ENCODE measurements around the gene ATAD3B. TPM values are rescaled to one million over a fixed set of nuclear protein-coding genes. Genes with fewer than 3 reads are reported as not detected.

The ATAD3B gene
- total and polyA plus RNA-seq, 2 donors (not counting 3 experiments of a cell fraction or from before 2014, with no cell fraction given): 20.5 to 48.2 TPM

GRCh38 chr1:1438531-1439381 is 32.8 kb upstream of the ATAD3B start:
- Histone ChIP-seq H3K27me3 (ENCODE audit: control insufficient read depth in 2 of 2, insufficient read depth in 2 of 2, low read length in 2 of 2) (no peaks in the 10 kb centered on the region), H3K4me3 (replicated peaks in 1 of 3; ENCODE audit: insufficient read depth in 1 of 3, low read depth in 1 of 3, low read length in 3 of 3) (no peak overlapping the region), H3K27ac (ENCODE audit: insufficient read depth, low read depth, low read length) (no peak overlapping the region), H3K4me2 (ENCODE audit: insufficient read depth, low read length) (no peak overlapping the region), H3K79me2 (ENCODE audit: control insufficient read depth, insufficient read depth, low read length) (no peaks in the 10 kb centered on the region), H3K4me1 (ENCODE audit: control insufficient read depth, extremely low read depth, insufficient read depth, low read length) (peaks cover 8% of the 10 kb centered on the region), H4K20me1 (replicated peaks; ENCODE audit: control insufficient read depth, extremely low read depth, insufficient read depth, low read length) (no peaks in the 10 kb centered on the region), H3K9ac (replicated peaks; ENCODE audit: extremely low read depth, insufficient read depth, low read length) (no peak overlapping the region), H3K9me3 (replicated peaks; ENCODE audit: control insufficient read depth, insufficient read depth, low read length) (no peaks in the 10 kb centered on the region), H3K36me3 (ENCODE audit: control insufficient read depth in 2 of 2, extremely low read depth in 1 of 2, insufficient read depth in 2 of 2, low read length in 2 of 2) (no peaks in the 10 kb centered on the region), H2AFZ (ENCODE audit: low read depth, low read length) (no peak overlapping the region), H3K9me1 (replicated peaks; ENCODE audit: control insufficient read depth, extremely low read depth, insufficient read depth, low read length) (no peaks in the 10 kb centered on the region)
- no TSS peak for BruUV-seq (replicated peaks)
- TF ChIP-seq, protein P1, sequence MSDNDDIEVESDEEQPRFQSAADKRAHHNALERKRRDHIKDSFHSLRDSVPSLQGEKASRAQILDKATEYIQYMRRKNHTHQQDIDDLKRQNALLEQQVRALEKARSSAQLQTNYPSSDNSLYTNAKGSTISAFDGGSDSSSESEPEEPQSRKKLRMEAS (IDR thresholded peaks at IDR 0.05; ENCODE audit: insufficient read depth, insufficient read length): no peak
- TF ChIP-seq MYC (IDR thresholded peaks at IDR 0.05; ENCODE audit: low read depth, low read length) (no peak), POLR2AphosphoS5 (IDR thresholded peaks at IDR 0.05; ENCODE audit: insufficient read depth, low read depth, low read length) (no peak), FOS (IDR thresholded peaks at IDR 0.05; ENCODE audit: borderline replicate concordance, insufficient read depth, low read length) (no peak), JUN (IDR thresholded peaks at IDR 0.05; ENCODE audit: borderline replicate concordance, insufficient read depth, insufficient read length, low read depth) (no peak), EZH2 (IDR thresholded peaks at IDR 0.05; ENCODE audit: borderline replicate concordance, low read depth, low read length, severe bottlenecking) (no peak), GATA2 (IDR thresholded peaks at IDR 0.05; ENCODE audit: insufficient read depth, insufficient read length, low read depth, low read length) (no peak), POLR2A (IDR thresholded peaks at IDR 0.05; ENCODE audit: low read depth, low read length) (no peak)
- TF ChIP-seq, protein P2, sequence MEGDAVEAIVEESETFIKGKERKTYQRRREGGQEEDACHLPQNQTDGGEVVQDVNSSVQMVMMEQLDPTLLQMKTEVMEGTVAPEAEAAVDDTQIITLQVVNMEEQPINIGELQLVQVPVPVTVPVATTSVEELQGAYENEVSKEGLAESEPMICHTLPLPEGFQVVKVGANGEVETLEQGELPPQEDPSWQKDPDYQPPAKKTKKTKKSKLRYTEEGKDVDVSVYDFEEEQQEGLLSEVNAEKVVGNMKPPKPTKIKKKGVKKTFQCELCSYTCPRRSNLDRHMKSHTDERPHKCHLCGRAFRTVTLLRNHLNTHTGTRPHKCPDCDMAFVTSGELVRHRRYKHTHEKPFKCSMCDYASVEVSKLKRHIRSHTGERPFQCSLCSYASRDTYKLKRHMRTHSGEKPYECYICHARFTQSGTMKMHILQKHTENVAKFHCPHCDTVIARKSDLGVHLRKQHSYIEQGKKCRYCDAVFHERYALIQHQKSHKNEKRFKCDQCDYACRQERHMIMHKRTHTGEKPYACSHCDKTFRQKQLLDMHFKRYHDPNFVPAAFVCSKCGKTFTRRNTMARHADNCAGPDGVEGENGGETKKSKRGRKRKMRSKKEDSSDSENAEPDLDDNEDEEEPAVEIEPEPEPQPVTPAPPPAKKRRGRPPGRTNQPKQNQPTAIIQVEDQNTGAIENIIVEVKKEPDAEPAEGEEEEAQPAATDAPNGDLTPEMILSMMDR (IDR thresholded peaks at IDR 0.05; ENCODE audit: extremely low read depth in 1 of 2, insufficient read depth in 1 of 2, low read depth in 1 of 2, low read length in 2 of 2): no peak
- intact Hi-C loops (cut with micrococcal nuclease) (no loop called here), dilution Hi-C loops (cut with MboI; ENCODE audit: extremely low pct_ligation_motif_present, low sequenced_read_pairs) (no loop called here)
- FAIRE-seq (no peak), DNase-seq (ENCODE audit: low read depth, low spot score) (no peak)
- POLR2A ChIA-PET: no interaction called here
- CTCF ChIA-PET: interaction anchor here (1.6 to 4.4 kb wide), 3 partner anchors 9 to 40 kb away, joined by 7 to 31 read pairs (median 23); partner anchors contain the start of gene CCNL2
